ENCODE measurements around the gene CBR3.

The CBR3 gene

GRCh38 chr21:36183144-36183795 is 48.4 kb downstream of the CBR3 start:
- H3K4me3 ChIP-seq (replicated peaks in 1 of 2; ENCODE audit: low read depth in 2 of 2, low read length in 2 of 2) = no peak overlapping the region
- peak in 1 of 2 donors; percentile 28 for DNase-seq (ENCODE audit: low read depth in 2 of 2)
- TF ChIP-seq, protein P1, sequence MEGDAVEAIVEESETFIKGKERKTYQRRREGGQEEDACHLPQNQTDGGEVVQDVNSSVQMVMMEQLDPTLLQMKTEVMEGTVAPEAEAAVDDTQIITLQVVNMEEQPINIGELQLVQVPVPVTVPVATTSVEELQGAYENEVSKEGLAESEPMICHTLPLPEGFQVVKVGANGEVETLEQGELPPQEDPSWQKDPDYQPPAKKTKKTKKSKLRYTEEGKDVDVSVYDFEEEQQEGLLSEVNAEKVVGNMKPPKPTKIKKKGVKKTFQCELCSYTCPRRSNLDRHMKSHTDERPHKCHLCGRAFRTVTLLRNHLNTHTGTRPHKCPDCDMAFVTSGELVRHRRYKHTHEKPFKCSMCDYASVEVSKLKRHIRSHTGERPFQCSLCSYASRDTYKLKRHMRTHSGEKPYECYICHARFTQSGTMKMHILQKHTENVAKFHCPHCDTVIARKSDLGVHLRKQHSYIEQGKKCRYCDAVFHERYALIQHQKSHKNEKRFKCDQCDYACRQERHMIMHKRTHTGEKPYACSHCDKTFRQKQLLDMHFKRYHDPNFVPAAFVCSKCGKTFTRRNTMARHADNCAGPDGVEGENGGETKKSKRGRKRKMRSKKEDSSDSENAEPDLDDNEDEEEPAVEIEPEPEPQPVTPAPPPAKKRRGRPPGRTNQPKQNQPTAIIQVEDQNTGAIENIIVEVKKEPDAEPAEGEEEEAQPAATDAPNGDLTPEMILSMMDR (IDR thresholded peaks at IDR 0.05; ENCODE audit: low read depth, low read length) = no peak

DNA sequence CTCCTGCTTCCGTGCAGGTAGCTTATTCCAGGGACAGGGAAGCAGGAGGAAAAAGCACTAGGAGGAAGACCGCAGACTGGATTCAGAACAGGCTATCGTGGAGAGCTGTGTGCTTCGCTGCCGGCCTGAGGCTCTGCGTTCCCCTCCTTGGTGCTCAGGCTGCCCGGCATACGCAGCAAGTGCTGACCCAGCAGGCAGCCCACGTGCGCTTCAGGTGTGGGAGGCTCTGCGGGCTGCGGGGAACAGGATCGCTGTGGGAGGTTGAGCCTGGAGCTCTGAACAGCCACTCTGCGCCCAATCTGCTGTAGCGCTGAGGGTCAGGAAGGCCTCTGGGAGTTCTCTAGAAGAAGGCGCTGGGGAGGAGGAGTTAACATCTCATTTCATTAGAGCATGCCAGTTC is 49.7 kb downstream of the CBR3 start:
- no peak overlapping the region for H3K4me3 ChIP-seq (replicated peaks in 1 of 2; ENCODE audit: low read depth in 2 of 2, low read length in 2 of 2)

GRCh38 chr21:36185523-36185922 is 50.6 kb downstream of the CBR3 start:
- no peak for DNase-seq (ENCODE audit: low read depth in 2 of 2)
- TF ChIP-seq, protein P1 (IDR thresholded peaks at IDR 0.05; ENCODE audit: low read depth, low read length) = no peak
- no peak overlapping the region for H3K4me3 ChIP-seq (replicated peaks in 1 of 2; ENCODE audit: low read depth in 2 of 2, low read length in 2 of 2)

More for the DNA sequence above, 49.7 kb downstream of the CBR3 start:
- TF ChIP-seq, protein P1 (IDR thresholded peaks at IDR 0.05; ENCODE audit: low read depth, low read length) = no peak
- DNase-seq (ENCODE audit: low read depth in 2 of 2) = no peak

GRCh38 chr21:36186081-36186480 is 51.2 kb downstream of the CBR3 start:
- DNase-seq (ENCODE audit: low read depth in 2 of 2) = no peak
- TF ChIP-seq, protein P1 (IDR thresholded peaks at IDR 0.05; ENCODE audit: low read depth, low read length) = no peak
- no peak overlapping the region for H3K4me3 ChIP-seq (replicated peaks in 1 of 2; ENCODE audit: low read depth in 2 of 2, low read length in 2 of 2)

DNA sequence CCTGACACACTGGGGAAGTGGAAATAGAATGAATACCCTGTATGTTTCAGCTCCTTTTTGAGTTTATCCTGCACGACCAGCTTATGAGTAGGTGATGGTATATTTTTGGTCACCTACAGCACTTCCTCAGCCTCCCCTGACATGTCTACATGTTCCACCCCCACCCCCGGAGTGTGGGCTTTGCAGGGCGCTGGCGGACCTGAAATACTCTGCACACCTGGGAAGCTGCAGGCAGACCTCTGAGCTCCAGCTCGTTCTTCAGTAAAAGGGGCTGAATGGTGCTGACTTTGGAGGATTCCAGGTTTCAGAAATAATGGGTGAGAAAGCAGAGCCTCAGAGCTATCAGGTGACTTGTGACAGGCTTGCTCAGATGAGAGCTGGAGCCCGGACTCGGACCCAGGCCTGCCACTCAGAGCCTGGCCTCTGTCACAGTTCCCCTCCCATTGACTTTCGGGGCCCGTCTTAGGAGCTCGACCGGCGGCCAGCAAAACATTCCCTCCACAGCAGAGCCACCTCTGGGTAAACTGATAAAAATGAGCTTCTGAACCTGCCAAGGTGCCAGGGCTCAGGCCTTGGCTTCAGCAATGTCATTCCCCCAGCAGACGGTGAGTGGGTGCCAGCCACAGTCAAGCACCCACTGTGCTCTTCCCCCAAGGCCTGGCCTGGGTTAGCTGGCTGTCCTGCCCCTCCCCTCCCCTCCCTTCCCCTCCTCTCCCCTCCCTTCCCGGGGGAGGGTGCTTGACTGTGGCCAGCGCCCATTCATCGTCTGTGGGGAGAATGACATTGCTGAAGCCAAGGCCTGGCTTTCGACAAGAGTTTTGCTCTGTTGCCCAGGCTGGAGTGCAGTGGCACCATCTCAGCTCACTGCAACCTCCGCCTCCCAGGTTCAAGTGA is 51.9 kb downstream of the CBR3 start:
- TF ChIP-seq, protein P1 (IDR thresholded peaks at IDR 0.05; ENCODE audit: low read depth, low read length) = no peak
- DNase-seq (ENCODE audit: low read depth in 2 of 2) = no peak
- H3K4me3 ChIP-seq (replicated peaks in 1 of 2; ENCODE audit: low read depth in 2 of 2, low read length in 2 of 2) = no peak overlapping the region

GRCh38 chr21:36188081-36188681 is 53.3 kb downstream of the CBR3 start:
- no peak for DNase-seq (ENCODE audit: low read depth in 2 of 2)
- H3K4me3 ChIP-seq (replicated peaks in 1 of 2; ENCODE audit: low read depth in 2 of 2, low read length in 2 of 2) = no peak overlapping the region
- TF ChIP-seq, protein P1 (IDR thresholded peaks at IDR 0.05; ENCODE audit: low read depth, low read length) = no peak
